ENCODE data around the gene FAM114A2.
"Not testable (repeated sequence)": the region's sequence is repeated elsewhere in the genome, so short reads cannot be mapped to it uniquely, and the experiment has no call there.

The FAM114A2 gene

DNA sequence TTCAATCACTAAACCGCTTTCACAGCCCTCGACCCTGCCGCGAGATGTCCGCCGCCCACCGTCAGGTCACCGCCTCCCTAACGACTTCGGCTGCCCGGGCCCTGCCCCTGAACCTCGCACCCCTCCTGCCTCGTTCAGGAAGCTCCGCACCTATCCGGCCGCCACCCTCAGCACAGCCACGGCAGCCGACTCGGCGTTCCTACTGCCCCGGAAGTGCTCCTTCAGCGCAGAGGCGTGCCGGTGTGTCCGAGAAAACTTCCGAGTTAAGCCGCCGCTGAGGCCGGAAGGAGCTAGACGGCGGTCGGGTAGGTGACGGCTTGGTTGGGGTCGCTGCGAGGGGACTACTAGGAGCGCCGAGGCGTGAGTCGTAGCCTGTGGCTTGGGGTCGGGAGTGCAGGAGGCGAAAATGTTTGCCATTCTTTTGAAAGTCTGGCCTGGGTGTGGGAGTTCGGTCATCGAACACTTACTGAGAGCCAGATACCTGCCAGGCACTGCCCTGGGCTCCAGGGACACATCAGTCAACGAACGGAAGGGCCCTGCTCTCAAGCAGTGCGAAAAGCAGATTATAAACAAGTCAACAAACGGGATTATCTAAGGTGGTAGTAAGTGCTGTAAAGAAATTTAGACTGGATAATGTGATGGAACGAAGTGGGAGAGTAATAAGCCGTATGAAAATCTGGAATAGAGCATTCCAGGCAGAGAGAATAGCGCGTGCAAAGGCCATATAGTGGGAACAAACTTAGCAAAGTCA, at the start of gene FAM114A2, which contains the start of gene MFAP3:
Gene FAM114A2 (minus strand): TSS at position 204 of the 751 bp plus-strand sequence. CDS start 3,957 bp downstream, outside the sequence.
Gene MFAP3 (plus strand): TSS at position 261 of the 751 bp plus-strand sequence. CDS start 10,756 bp downstream, outside the sequence.
- peak; percentile 88 to 91 for DNase-seq

DNA sequence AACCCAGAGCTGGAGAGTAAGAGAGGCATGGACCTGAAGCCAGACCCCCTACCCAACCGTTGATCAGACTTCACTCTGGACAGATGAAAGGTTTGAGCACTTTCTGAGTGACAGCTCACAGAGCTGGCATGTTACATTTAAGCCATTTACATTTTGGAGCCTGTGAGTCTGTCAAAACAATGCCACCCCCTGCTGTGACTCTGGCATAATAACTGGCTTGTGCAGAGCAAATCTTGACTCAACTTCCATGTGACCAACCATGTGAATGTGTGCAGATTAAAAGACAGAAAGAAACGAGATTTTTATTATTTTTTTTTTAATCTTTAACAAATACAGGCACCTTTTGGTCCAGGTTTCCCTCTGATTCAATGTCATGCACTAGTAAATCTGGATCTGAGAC, 48.5 kb upstream of the FAM114A2 start:
- no peak for DNase-seq

GRCh38 chr5:154086641-154087040, 47.9 kb upstream of the FAM114A2 start:
- DNase-seq: no peak

- no peak for DNase-seq
Measured at GRCh38 chr5:154086146-154086545, 47.4 kb upstream of the FAM114A2 start.

- DNase-seq: no peak
Measured at GRCh38 chr5:154084062-154084639, 45.4 kb upstream of the FAM114A2 start.

DNA sequence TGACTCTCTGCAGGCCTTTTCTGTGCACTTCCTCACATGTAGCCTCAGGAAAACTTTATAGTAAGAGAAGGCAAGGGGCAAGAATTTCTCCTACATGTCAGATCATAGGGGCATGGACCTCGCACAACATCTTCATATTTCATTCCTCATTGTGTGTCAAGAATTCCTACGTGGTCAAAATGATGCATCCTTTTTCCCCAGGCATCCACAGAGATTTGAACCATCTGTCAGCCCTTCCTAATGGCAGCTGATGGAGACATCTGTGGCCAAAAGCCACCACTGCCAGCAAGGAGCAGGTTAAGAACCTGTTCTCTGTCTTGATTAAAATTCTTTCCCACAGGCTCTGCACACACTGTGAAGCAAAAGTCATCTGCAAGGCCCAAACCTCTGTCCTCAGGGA, 42.5 kb upstream of the FAM114A2 start:
- DNase-seq: no peak

- no peak for DNase-seq
Measured at GRCh38 chr5:154078272-154078671, 39.6 kb upstream of the FAM114A2 start.

GRCh38 chr5:154077696-154078095, 39.0 kb upstream of the FAM114A2 start:
- no peak for DNase-seq

DNA sequence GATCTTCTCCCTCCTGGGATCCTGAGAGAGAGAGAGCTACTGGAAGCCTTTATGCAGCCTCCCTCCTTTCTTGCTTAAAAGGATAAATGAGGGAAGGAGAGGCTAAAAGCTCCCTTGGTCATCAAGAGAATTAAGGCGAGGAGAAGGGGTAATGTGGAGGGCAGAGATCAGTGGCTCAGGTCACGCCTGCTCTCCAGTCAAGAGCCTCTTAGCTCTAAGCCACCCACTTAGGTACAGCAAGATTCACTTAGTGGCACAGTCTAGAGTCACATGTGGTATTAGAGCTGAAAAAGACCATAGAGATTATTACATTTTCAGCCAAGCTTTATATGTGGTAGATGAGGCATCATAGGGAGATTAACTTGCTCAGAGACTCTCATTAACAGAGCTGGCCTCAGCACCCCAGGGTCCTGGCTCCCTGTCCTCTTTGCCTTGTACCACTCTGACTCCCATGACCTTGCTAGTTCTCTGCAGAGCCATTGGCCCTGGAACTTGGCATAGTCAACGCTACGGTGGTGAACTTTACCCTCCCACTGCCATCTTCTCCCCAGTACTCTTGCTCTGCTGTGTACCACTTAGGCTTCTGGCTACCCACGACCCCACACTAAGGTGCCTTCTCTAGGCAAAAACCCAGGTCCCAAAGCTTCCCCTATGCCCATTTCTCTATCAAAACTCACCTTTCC, 37.7 kb upstream of the FAM114A2 start:
- no peak for DNase-seq

- peak; percentile 31 to 77 for DNase-seq
Measured at GRCh38 chr5:154072414-154073171, 33.9 kb upstream of the FAM114A2 start.

DNA sequence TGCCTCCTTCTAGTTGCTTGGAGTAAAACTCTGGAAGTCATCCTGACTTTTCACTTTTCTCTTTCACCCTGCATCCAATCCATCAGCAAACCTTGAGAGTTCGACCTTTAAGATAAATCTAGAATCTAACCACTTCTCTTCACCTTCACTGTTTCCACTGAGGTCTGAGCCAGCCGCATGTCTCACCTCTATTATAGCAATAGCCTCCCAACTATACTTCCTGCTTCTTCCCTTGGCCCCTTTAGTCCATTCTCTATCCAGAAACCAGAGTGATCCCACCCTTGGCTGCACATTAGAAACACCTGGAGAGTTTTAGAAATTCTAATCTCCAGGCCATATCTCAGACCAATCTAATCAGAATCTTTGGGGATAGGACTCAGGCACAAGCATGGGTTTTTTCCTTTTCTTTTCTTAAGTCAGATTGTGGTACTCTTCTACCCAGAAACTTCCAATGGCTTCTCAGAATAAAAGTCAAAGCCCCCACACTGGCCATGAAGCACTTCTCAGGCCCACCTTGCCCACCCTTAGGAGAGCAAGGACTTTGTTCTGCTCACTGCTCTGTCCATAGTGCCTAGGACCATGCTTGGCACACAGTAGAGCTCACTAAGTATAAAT, 33.2 kb upstream of the FAM114A2 start:
- no peak for DNase-seq

DNA sequence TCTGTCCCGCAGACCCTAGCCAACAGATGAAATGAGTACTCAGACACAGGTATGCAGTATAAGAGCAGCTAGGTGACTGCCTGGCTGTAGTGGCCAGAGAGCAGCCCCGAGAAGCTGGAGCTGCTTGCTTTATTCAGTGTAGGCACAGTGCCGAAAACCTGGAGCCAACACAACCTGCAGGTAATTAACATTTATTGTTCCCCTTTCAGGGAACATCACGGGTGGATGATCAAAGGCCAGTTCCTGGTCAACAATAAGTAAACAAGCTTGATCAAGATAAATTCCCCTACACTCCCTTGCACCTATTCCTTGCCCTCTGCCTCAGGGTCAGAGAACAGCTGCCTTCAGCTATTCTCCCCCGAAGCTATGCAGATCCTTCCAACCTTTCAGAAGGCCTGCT, 31.1 kb upstream of the FAM114A2 start:
- DNase-seq: not testable (repeated sequence)

GRCh38 chr5:154065971-154066370, 27.3 kb upstream of the FAM114A2 start:
- no peak for DNase-seq

- DNase-seq: no peak
Measured at GRCh38 chr5:154063372-154063771, 24.7 kb upstream of the FAM114A2 start.

DNA sequence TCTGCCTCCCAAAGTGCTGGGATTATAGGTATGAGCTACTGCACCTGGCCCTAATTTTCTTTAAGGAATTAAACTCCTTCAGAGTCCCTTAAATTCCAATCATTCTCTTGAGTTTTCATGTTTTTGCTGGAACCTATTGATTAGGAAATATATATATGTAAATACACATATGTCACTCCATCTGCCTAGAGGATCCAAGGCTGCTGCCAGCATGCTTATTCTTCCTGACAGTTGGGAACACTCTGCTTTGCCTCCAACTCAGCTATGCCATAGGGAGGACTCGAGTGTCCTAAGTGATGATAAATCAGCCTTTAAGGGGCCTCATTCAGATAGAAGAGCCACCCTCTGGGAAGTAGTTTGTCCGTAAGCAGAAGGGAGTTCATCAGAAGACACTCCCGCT, 21.9 kb upstream of the FAM114A2 start:
- DNase-seq: no peak

DNA sequence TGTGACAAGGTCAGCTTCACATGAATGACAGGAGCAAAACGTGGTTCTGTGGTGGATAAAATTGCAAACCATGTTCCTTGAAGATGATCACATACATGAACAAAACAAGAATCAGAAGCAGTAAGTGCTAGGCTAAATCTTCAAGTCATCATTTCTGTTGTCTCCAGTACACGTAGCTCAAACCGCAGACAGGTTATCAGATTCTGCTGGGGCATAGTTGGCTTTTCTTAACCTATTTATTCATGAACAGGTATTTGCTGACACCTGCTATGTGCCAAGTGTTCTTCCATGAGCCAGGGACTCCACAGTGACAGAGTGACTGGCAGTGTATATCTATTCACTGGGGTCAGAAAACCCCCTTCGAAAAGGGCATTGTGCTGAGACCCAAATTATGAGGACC, 20.9 kb upstream of the FAM114A2 start:
- no peak for DNase-seq

GRCh38 chr5:154059039-154059430, 20.3 kb upstream of the FAM114A2 start:
- DNase-seq: no peak

DNA sequence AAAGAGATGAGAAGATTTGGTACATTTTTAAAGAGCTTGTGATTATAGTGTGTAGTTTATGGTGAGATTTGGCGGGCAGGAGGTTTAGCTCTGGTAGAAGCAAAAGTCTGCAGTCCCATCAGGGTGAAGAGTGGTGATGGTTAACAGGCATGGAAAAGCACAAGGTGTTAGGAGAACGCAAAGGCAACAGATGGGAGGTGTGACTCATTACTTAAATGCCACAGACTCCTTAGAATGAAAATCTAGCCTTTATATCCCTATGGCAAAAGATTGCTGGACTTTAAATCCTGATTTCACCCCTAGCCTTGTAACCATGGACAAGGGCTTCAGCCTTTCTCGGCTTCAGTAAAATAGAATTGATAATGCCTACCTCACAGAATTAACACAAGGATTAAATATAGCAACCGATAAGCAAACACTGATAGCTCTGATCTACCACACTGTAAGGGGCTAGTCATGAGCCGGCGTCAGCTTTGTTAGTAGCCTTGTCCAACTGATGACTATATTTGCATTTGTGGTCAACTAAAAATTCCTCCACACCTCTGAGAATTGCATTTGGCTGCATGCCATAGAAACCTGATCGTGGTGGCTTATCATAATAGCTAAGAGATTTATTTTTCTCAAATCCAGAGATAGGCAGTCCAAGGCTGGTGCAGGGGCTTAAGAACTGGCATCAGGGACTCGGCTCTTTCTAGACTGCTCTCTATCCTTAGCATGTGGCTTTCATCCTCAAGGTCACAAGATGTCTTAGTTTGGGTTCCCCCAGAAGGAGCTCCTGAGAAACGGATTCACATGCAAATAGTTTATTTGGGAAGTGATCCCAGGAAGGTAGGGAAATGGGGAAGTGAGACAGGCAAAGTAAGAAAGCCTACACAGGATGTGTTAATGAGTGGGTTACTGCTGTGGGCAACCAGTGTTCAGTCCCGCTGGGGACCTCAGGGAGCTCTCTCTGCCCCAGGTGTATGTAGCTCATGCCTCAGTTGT, 19.6 kb upstream of the FAM114A2 start:
- no peak for DNase-seq

DNA sequence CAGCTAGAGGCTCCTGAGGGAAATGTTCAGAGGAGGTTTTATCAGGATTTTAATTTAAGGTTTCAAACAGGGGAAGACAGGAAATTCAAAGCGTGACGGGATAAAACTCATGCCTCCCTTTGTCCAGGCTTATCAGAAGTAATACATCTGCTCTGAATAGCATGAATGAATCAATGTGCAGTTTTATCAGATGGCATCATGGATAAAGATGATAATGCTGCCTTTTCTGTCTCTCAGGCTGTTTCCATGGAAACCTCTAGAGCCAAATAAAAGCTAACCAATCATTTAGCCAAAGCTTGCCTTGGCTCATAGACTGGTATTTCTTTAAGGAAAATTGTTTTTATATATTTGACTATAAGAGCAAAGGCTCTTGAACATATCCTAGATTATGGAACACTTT, 16.5 kb upstream of the FAM114A2 start:
- no peak for DNase-seq

GRCh38 chr5:154053468-154053867, 14.8 kb upstream of the FAM114A2 start:
- no peak for DNase-seq

DNA sequence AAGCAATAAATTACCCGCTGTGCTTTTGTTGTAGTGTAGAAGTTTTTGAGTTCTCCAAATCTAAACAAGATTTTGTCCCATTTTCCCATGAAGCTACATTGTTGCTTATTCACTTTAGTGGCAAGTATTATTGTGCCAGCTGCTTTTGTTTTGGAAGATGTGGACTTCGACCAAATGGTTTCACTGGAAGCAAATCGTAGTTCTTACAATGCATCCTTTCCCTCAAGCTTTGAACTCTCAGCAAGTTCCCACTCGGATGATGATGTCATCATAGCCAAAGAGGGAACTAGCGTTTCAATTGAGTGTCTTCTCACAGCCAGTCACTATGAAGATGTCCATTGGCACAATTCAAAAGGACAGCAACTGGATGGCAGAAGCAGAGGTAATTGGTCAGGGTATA, 10.9 kb upstream of the FAM114A2 start:
- no peak for DNase-seq
